CD4-positive, alpha-beta T cell treated with Interleukin-15 for 1 hour (primary cell): Measurements from ENCODE around the gene SLC22A5.

Experiments
- DNase-seq: peaks from one replicate; pipeline ENCODE4 v3.0.0-alpha.2; 2020

The SLC22A5 gene

DNA sequence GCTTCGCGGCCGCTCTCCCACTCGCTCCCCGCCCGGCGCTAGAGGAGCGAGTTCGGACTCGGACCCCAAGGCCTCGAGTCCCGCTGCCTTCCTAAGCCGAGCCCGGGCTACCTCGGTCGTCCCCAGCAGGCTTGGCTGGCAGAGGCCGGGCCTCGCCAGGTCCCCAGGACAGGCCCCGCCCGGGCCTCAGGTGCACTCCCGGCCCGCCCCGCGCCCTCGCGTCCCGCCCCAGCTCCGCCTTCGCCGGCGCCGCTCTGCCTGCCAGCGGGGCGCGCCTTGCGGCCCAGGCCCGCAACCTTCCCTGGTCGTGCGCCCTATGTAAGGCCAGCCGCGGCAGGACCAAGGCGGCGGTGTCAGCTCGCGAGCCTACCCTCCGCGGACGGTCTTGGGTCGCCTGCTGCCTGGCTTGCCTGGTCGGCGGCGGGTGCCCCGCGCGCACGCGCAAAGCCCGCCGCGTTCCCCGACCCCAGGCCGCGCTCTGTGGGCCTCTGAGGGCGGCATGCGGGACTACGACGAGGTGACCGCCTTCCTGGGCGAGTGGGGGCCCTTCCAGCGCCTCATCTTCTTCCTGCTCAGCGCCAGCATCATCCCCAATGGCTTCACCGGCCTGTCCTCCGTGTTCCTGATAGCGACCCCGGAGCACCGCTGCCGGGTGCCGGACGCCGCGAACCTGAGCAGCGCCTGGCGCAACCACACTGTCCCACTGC is at the start of gene SLC22A5:
TSS of gene SLC22A5 (plus strand) at position 237 of the 707 bp plus-strand sequence. CDS start at position 500, 263 bp downstream.
- peak; percentile 66 for DNase-seq

- DNase-seq: no peak
These were observed 49.5 kb upstream of the SLC22A5 start for GRCh38 chr5:132319975-132320374.

GRCh38 chr5:132321109-132321721 is 48.3 kb upstream of the SLC22A5 start:
- no peak for DNase-seq

DNA sequence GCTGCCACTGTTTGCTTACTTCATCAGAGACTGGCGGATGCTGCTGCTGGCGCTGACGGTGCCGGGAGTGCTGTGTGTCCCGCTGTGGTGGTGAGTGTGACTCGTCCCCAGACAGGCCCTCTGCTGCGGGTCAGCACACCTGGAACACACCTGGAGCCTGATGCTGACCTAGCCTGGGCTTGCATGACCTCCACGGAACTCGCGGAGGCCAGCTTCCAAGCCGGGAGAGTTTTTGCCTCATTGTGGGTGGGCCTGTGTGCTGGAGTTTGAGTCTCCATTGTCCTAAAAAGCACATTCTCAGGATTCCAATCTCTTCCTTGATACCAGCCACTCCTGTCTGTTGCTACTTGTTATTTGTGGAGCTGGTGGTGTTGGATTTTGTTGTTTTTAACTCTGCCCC is 47.2 kb upstream of the SLC22A5 start:
- no peak for DNase-seq

- no peak for DNase-seq
These were observed 46.3 kb upstream of the SLC22A5 start for GRCh38 chr5:132323202-132323601.

DNA sequence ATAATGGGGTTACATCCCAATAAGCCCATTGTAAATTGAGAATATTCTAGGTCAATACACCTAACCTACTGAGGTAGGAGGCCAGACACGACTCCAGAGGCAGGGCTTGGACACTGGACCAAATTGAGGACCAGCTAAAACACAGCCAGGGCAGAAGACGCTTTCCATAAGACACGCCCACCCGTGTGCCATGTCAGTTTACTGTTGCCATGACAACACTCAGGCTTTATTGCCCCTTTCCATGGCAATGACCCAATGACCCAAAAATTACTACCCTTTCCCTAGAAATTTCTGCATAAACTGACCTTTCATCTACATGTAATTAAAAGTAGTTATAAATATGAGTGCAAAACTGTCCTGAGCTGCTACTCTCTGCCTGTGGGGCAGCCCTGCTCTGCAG is 43.8 kb upstream of the SLC22A5 start:
- no peak for DNase-seq

DNA sequence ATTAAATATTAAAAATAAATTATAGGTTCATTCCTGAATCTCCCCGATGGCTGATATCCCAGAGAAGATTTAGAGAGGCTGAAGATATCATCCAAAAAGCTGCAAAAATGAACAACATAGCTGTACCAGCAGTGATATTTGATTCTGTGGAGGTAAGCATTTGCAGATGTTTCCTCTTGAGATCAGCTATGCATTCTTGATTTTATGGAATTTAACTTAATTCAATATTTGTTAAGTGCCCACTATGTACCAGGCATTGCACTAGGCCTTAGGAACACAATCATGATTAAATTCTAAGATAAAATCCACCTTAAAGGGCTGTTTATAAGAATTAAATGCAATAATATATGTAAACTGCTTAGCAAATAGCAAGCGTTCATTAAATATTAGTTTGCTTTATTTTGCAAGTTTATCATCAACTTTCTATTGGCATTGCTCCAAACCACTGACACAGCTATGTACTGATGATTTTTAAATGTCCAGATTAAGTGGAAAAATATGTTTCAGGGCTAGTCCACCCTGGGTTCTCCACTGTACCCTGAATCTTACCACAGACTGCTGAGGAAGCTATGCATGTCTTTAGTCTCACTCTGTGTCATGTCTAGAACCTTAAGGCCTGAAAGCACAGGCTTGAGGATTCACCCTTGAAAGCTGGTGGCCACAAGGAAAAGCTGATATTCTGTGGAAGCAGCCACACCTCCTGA is 42.1 kb upstream of the SLC22A5 start:
- no peak for DNase-seq

DNA sequence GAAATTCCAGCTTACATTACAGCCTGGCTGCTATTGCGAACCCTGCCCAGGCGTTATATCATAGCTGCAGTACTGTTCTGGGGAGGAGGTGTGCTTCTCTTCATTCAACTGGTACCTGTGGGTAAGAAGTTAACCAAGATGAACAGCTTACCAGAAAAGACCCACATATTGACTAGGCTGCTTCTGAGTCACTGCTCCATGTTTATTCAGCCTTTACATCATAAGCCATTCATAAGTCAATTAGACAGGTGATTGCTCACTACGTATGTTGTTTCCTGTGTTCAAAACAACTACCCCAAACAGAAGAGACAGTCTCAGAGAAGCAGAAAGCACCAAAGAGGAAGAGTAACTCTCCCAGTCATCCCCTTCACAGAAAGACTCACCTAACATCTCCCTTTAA is 34.7 kb upstream of the SLC22A5 start:
- DNase-seq: no peak

- DNase-seq: no peak
These were observed 34.1 kb upstream of the SLC22A5 start for GRCh38 chr5:132335402-132335801.

- no peak for DNase-seq
These were observed 30.0 kb upstream of the SLC22A5 start for GRCh38 chr5:132339502-132339901.

DNA sequence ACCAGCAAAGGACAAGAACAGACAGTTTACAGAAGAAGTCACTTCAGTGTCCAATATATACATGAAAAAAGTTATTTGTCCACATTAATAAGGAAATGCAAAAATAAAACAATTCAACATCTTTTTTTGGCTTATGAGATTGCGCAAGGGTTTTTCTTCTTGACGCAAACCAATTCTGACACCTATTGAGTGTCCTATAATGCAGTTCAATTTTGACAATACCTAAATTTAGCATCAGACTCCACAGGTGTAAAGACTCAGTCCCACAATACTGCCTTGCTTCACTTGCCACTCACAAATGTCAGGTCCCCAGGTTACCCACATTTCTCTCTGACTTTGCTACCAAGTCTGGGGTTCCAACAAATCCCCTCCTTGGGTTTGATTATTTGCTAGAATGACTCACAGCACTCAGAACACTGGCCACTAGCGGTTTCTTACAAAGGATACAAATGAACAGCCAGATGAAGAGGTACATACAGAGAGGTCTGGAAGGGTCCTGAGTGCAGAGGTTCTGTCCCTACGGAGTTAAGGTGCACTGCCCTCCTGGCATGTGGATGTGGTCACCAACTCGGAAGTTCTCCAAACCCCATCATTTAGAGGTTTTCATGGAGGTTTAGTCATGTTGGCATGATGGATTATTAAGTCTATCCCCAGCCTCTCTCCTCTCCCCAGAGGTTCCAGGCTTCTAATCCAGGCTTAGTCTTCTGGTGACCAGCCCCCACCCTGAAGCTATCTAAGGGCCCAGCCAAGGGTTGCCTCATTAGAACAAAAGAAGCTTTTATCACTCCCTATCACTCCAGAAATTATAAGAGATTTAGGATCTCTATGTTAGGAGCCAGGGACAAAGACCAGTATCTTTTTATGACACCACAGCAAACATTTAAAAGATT is 27.0 kb upstream of the SLC22A5 start:
- no peak for DNase-seq

GRCh38 chr5:132344775-132345514 is 24.6 kb upstream of the SLC22A5 start:
- DNase-seq: no peak

- DNase-seq: no peak
These were observed 16.0 kb upstream of the SLC22A5 start for GRCh38 chr5:132353486-132353995.

GRCh38 chr5:132354381-132355139 is 14.9 kb upstream of the SLC22A5 start:
- DNase-seq: no peak

GRCh38 chr5:132355140-132355765 is 14.3 kb upstream of the SLC22A5 start:
- no peak for DNase-seq

- no peak for DNase-seq
These were observed 10.7 kb upstream of the SLC22A5 start for GRCh38 chr5:132358775-132359174.

- DNase-seq: no peak
These were observed 7.4 kb upstream of the SLC22A5 start for GRCh38 chr5:132362086-132362485.

- no peak for DNase-seq
These were observed 5.9 kb upstream of the SLC22A5 start for GRCh38 chr5:132363431-132364112.

- peak; percentile 51 for DNase-seq
These were observed 5.2 kb upstream of the SLC22A5 start for GRCh38 chr5:132364319-132364718.

DNA sequence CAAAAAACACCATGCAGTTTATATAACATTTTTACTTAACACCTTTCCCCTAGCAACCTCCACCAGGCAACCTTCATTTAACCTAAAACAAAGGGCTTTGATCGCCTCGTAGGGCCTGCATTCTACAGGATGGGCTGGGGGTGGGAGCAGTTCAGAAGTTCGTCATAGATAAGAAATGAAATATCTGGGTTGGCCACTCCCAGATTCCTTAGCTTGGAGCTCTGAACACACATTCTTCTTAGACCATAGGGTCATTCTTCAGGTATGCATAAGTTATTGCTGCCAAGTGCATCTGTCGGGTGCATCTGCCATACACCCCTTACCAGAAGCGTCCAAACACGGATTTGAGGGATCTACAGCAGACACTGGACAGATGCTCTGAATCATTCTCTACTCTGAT is 4.3 kb upstream of the SLC22A5 start:
- no peak for DNase-seq
